Panc1 (cell line): ENCODE data around the gene TMEM50A. TPM values are rescaled to one million over a fixed set of nuclear protein-coding genes. Genes with fewer than 3 reads are reported as not detected.

Experiments
- ATAC-seq: fragments of 200-7000 bp; cut with Tn5 transposase; 2 replicates; pipeline ENCODE4 v1.9.1; 2020; ENCODE audit warnings: mild to moderate bottlenecking, moderate library complexity
- BruUV-seq: library from RNA; stranded (reverse); fragments of 400-500 nt; replicated peaks from 2 replicates; lab custom pipeline; 2021; lab: Mats Ljungman, UMichigan
- CTCF ChIA-PET: fragments of 300-600 bp; sonication (Branson Sonifier 250); formaldehyde crosslinking; loops from one replicate; lab custom pipeline; 2022; ENCODE audit warnings: antibody characterized with exemption; lab: Charles Lee
- POLR2A ChIA-PET: fragments of 300-600 bp; sonication (Branson Sonifier 250); formaldehyde crosslinking; loops from one replicate; lab custom pipeline; 2022; ENCODE audit warnings: antibody characterized with exemption; lab: Charles Lee
- DNase-seq: peaks from one replicate; pipeline ENCODE4 v3.0.0-alpha.2; 2010; ENCODE audit warnings: low read depth, low spot score
- H3K27ac ChIP-seq: 2 replicates; pipeline ENCODE4 v1.5.1; 2011; ENCODE audit warnings: mild to moderate bottlenecking, low read length, inconsistent platforms
- H3K27me3 ChIP-seq: fragments of 200-500 bp; sonication (Bioruptor generic); 2 replicates; pipeline ENCODE4 v1.6.0; 2014; ENCODE audit warnings: low read length, inconsistent platforms; ENCODE audit not compliant: control insufficient read depth, insufficient read depth
- H3K36me3 ChIP-seq: fragments of 200-500 bp; sonication (Bioruptor generic); 2 replicates; pipeline ENCODE4 v1.5.1; 2014; ENCODE audit warnings: inconsistent platforms, mild to moderate bottlenecking, low read length, moderate library complexity; ENCODE audit not compliant: control insufficient read depth, insufficient read depth
- H3K4me1 ChIP-seq: 2 replicates; pipeline ENCODE4 v1.5.1; 2011; ENCODE audit warnings: inconsistent platforms, mild to moderate bottlenecking, low read length, moderate library complexity; ENCODE audit not compliant: control insufficient read depth, insufficient read depth
- H3K4me3 ChIP-seq, 2 experiments: 2 replicates each; pipeline ENCODE4 v1.5.1; 2011 to 2012; ENCODE audit warnings: low read depth in 2 of 2, low read length in 2 of 2, mild to moderate bottlenecking in 2 of 2, inconsistent platforms in 1 of 2, moderate library complexity in 1 of 2
- H3K9me3 ChIP-seq: fragments of 200-500 bp; sonication (Bioruptor generic); 2 replicates; pipeline ENCODE4 v1.5.1; 2014; ENCODE audit warnings: low read depth, mild to moderate bottlenecking, inconsistent platforms, low read length, moderate library complexity; ENCODE audit not compliant: control insufficient read depth, insufficient read depth
- POLR2AphosphoS5 ChIP-seq: IDR thresholded peaks from 2 replicates; pipeline ENCODE4 v1.6.1; 2012; ENCODE audit warnings: mild to moderate bottlenecking, low read depth, low read length, moderate library complexity
- SIN3A ChIP-seq: IDR thresholded peaks from 2 replicates; pipeline ENCODE4 v1.6.1; 2012; ENCODE audit warnings: low read depth, mild to moderate bottlenecking, low read length, moderate library complexity, borderline replicate concordance; ENCODE audit not compliant: insufficient read depth
- TCF7L2 ChIP-seq: IDR thresholded peaks from 2 replicates; pipeline ENCODE4 v1.6.1; 2011; ENCODE audit warnings: mild to moderate bottlenecking, low read depth, low read length, inconsistent platforms
- in situ Hi-C: cut with HindIII; loops from 2 replicates; pipeline ENCODE4 v1.10.0; 2016; ENCODE audit warnings: low sequenced_read_pairs, low pct_unique_long_range_greater_than_20kb
- intact Hi-C: fragments of 100-400 bp; cut with micrococcal nuclease; formaldehyde crosslinking; loops from one replicate; pipeline ENCODE4 v1.10.0; 2022; ENCODE audit not compliant: unreplicated experiment
- total RNA-seq: library from RNA; stranded (reverse); gene quantifications from one replicate; pipeline ENCODE4 v1.2.1, GENCODE V29; 2021; ENCODE audit not compliant: unreplicated experiment
- TF ChIP-seq, protein P1 (sequence below): fragments of 450-650 bp; IDR thresholded peaks from 2 replicates; pipeline ENCODE4 v1.5.1; 2017; ENCODE audit warnings: mild to moderate bottlenecking
- TF ChIP-seq, protein P2 (sequence below), 2 experiments: IDR thresholded peaks; 2 replicates each; pipeline ENCODE4 v1.6.1; 2011 to 2012; ENCODE audit warnings: low read depth in 2 of 2, control low read depth in 1 of 2, low read length in 1 of 2, mild to moderate bottlenecking in 1 of 2, moderate library complexity in 1 of 2; ENCODE audit not compliant: insufficient read depth in 1 of 2

TMEM50A gene
- total RNA-seq, 1 experiment from 2014 or later: 124 TPM

DNA sequence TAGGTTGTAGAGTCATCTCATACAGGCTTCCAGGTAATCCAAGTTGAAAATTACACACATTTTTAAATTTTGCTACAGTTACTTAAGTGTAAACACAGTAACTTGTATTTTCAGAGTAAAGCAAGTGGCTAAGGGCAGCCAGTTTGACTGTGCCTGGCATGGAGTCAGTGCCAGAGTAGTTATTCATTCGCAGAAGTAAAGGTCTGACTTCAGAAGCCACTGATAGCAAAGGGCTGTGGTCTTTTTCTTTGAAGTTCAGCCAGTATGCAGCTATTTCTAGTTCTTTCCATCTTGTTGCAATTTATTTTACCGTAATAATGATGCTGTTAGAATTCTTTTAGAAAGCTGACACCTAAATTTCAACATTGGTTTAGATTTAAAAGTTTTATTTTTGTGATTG, 9.4 kb downstream of the TMEM50A start:
- no peak for ATAC-seq
- no peak overlapping the region for H3K27ac ChIP-seq
- H3K4me1 ChIP-seq: no peaks in the 10 kb centered on the region
- intact Hi-C loops: no loop called here
- no peak overlapping the region for H3K4me3 ChIP-seq
- no peaks in the 10 kb centered on the region for H3K9me3 ChIP-seq
- TF ChIP-seq POLR2AphosphoS5 (no peak), TCF7L2 (no peak), SIN3A (no peak)
- TF ChIP-seq, protein P1, sequence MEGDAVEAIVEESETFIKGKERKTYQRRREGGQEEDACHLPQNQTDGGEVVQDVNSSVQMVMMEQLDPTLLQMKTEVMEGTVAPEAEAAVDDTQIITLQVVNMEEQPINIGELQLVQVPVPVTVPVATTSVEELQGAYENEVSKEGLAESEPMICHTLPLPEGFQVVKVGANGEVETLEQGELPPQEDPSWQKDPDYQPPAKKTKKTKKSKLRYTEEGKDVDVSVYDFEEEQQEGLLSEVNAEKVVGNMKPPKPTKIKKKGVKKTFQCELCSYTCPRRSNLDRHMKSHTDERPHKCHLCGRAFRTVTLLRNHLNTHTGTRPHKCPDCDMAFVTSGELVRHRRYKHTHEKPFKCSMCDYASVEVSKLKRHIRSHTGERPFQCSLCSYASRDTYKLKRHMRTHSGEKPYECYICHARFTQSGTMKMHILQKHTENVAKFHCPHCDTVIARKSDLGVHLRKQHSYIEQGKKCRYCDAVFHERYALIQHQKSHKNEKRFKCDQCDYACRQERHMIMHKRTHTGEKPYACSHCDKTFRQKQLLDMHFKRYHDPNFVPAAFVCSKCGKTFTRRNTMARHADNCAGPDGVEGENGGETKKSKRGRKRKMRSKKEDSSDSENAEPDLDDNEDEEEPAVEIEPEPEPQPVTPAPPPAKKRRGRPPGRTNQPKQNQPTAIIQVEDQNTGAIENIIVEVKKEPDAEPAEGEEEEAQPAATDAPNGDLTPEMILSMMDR: no peak
- TF ChIP-seq, protein P2, sequence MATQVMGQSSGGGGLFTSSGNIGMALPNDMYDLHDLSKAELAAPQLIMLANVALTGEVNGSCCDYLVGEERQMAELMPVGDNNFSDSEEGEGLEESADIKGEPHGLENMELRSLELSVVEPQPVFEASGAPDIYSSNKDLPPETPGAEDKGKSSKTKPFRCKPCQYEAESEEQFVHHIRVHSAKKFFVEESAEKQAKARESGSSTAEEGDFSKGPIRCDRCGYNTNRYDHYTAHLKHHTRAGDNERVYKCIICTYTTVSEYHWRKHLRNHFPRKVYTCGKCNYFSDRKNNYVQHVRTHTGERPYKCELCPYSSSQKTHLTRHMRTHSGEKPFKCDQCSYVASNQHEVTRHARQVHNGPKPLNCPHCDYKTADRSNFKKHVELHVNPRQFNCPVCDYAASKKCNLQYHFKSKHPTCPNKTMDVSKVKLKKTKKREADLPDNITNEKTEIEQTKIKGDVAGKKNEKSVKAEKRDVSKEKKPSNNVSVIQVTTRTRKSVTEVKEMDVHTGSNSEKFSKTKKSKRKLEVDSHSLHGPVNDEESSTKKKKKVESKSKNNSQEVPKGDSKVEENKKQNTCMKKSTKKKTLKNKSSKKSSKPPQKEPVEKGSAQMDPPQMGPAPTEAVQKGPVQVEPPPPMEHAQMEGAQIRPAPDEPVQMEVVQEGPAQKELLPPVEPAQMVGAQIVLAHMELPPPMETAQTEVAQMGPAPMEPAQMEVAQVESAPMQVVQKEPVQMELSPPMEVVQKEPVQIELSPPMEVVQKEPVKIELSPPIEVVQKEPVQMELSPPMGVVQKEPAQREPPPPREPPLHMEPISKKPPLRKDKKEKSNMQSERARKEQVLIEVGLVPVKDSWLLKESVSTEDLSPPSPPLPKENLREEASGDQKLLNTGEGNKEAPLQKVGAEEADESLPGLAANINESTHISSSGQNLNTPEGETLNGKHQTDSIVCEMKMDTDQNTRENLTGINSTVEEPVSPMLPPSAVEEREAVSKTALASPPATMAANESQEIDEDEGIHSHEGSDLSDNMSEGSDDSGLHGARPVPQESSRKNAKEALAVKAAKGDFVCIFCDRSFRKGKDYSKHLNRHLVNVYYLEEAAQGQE (IDR thresholded peaks at IDR 0.05; ENCODE audit: insufficient read depth in 1 of 2, low read depth in 2 of 2, low read length in 1 of 2): no peak
- POLR2A ChIA-PET: no interaction called here
- CTCF ChIA-PET: no interaction called here
- no TSS peak for BruUV-seq
- no peak for DNase-seq
- peaks cover 9% of the 10 kb centered on the region for H3K36me3 ChIP-seq
- in situ Hi-C loops: no loop called here
- H3K27me3 ChIP-seq: no peaks in the 10 kb centered on the region

DNA sequence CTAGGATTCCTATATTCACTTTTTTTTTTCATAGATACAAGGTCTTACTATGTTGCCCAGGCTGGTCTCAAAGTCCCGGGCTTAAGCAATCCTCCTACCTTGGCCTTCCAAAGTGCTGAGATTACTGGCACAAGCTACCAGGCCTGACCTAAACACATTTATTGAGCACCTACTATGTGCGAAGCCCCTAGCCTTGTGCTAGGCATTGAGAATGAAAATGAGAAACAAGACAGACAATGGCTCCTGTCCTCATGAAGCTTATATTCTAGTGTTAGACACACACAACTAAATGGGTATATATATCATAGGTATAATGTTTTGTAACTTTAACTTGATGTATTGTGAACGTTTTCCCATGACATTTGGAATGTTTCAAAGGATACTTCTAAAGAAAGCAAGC, 11.5 kb downstream of the TMEM50A start:
- ChIA-PET POLR2A (no interaction called here), CTCF (no interaction called here)
- ATAC-seq: no peak
- TF ChIP-seq TCF7L2 (no peak), POLR2AphosphoS5 (no peak), SIN3A (no peak)
- TF ChIP-seq, protein P2 (IDR thresholded peaks at IDR 0.05; ENCODE audit: insufficient read depth in 1 of 2, low read depth in 2 of 2, low read length in 1 of 2): no peak
- TF ChIP-seq, protein P1: no peak
- Histone ChIP-seq H3K4me1 (no peaks in the 10 kb centered on the region), H3K4me3 (no peak overlapping the region), H3K27me3 (no peaks in the 10 kb centered on the region), H3K36me3 (peaks cover 7% of the 10 kb centered on the region), H3K9me3 (no peaks in the 10 kb centered on the region), H3K27ac (no peak overlapping the region)
- no peak for DNase-seq
- in situ Hi-C loops: no loop called here
- intact Hi-C loops: no loop called here
- BruUV-seq: no TSS peak
